BE2C (cell line): ENCODE data around the gene ARHGAP5.

ENCODE experiments used
- DNase-seq: peaks from one replicate; pipeline ENCODE4 v3.0.0-alpha.2; 2020
- H3K27me3 ChIP-seq: fragments of 250-450 bp; sonication (Bioruptor Pico); 2 replicates; pipeline ENCODE4 v1.5.1; 2020; ENCODE audit warnings: mild to moderate bottlenecking
- H3K36me3 ChIP-seq: fragments of 250-450 bp; sonication (Bioruptor Pico); 2 replicates; pipeline ENCODE4 v1.5.1; 2020; ENCODE audit warnings: mild to moderate bottlenecking
- H3K4me1 ChIP-seq: fragments of 250-450 bp; sonication (Bioruptor Pico); 2 replicates; pipeline ENCODE4 v1.5.1; 2020
- H3K4me3 ChIP-seq: 2 replicates; pipeline ENCODE4 v1.5.1; 2011; ENCODE audit warnings: low read depth, low read length
- H3K9me3 ChIP-seq: fragments of 250-450 bp; sonication (Bioruptor Pico); 2 replicates; pipeline ENCODE4 v1.5.1; 2020
- CTCF ChIP-seq: IDR thresholded peaks from 2 replicates; pipeline ENCODE4 v1.5.1; 2012; ENCODE audit warnings: mild to moderate bottlenecking, low read depth, low read length

Gene ARHGAP5

GRCh38 chr14:32167907-32168306 is 90.8 kb downstream of the ARHGAP5 start:
- Histone ChIP-seq H3K36me3 (no peaks in the 10 kb centered on the region), H3K4me1 (no peaks in the 10 kb centered on the region), H3K27me3 (no peaks in the 10 kb centered on the region), H3K4me3 (no peak overlapping the region), H3K9me3 (0 out of 2 replicates have a peak, but pooled peaks cover 2% of the 10 kb centered on the region)
- no peak for DNase-seq
- TF ChIP-seq CTCF = no peak

- DNase-seq = no peak
- 0 out of 2 replicates have a peak, but pooled peaks cover 2% of the 10 kb centered on the region for H3K9me3 ChIP-seq
- H3K36me3 ChIP-seq = no peaks in the 10 kb centered on the region
- H3K4me1 ChIP-seq = no peaks in the 10 kb centered on the region
- no peak overlapping the region for H3K4me3 ChIP-seq
- no peak for TF ChIP-seq CTCF
- H3K27me3 ChIP-seq = no peaks in the 10 kb centered on the region
Measured at GRCh38 chr14:32169191-32169590, 92.1 kb downstream of the ARHGAP5 start.

GRCh38 chr14:32171469-32171868 is 94.4 kb downstream of the ARHGAP5 start:
- no peak for TF ChIP-seq CTCF
- H3K4me1 ChIP-seq = no peaks in the 10 kb centered on the region
- peak overlapping the region; percentile 19 for H3K4me3 ChIP-seq
- H3K36me3 ChIP-seq = no peaks in the 10 kb centered on the region
- DNase-seq = no peak
- no peaks in the 10 kb centered on the region for H3K27me3 ChIP-seq
- no peaks in the 10 kb centered on the region for H3K9me3 ChIP-seq

- no peaks in the 10 kb centered on the region for H3K27me3 ChIP-seq
- TF ChIP-seq CTCF = no peak
- H3K4me3 ChIP-seq = no peak overlapping the region
- H3K36me3 ChIP-seq = no peaks in the 10 kb centered on the region; the same call in 1 of the 2 replicates
- no peaks in the 10 kb centered on the region for H3K4me1 ChIP-seq
- H3K9me3 ChIP-seq = no peaks in the 10 kb centered on the region; the same call in 1 of the 2 replicates
- no peak for DNase-seq
Measured at GRCh38 chr14:32183151-32184058, 106.3 kb downstream of the ARHGAP5 start.

GRCh38 chr14:32185097-32185496 is 108.0 kb downstream of the ARHGAP5 start:
- Histone ChIP-seq H3K9me3 (no peaks in the 10 kb centered on the region; the same call in 1 of the 2 replicates), H3K36me3 (no peaks in the 10 kb centered on the region), H3K27me3 (no peaks in the 10 kb centered on the region), H3K4me1 (no peaks in the 10 kb centered on the region), H3K4me3 (no peak overlapping the region)
- no peak for TF ChIP-seq CTCF
- no peak for DNase-seq

- Histone ChIP-seq H3K9me3 (no peaks in the 10 kb centered on the region; the same call in 1 of the 2 replicates), H3K4me3 (no peak overlapping the region), H3K4me1 (no peaks in the 10 kb centered on the region), H3K27me3 (no peaks in the 10 kb centered on the region), H3K36me3 (no peaks in the 10 kb centered on the region)
- TF ChIP-seq CTCF = no peak
- no peak for DNase-seq
Measured at GRCh38 chr14:32186248-32186647, 109.1 kb downstream of the ARHGAP5 start.
